Measurements from ENCODE around the gene NCOA7. TPM values are rescaled to one million over a fixed set of nuclear protein-coding genes. Genes with fewer than 3 reads are reported as not detected.

The NCOA7 gene
- total RNA-seq, 1 donor from 2014 or later = 33.4 TPM

DNA sequence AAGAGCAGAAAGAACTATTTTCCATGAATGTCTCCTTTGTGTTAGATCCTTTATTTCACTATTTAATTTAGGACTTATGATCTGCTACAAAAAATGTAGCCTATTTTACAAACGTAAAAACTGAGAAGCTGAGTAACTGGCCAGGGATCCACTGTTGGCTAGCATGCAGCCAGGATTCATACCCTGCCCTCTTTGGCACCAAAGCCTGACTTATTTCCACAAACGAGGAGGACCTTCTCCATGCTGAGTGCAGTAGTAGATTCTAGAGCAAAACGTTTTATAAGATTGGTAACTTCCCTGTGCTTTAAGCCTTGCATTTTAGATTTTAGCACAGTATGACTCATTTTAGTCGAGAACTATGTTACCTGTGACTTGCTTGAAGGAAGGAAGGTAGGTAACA is 74.3 kb downstream of the NCOA7 start:
- ChIA-PET CTCF (no interaction called here), POLR2A (no interaction called here)
- intact Hi-C loops (cut with micrococcal nuclease) = no loop called here
- Mint-ChIP-seq H3K27ac (no peak overlapping the region), H3K4me3 (no peak overlapping the region), H3K9me3 (no peaks in the 10 kb centered on the region), H3K4me1 (no peaks in the 10 kb centered on the region), H3K36me3 (ENCODE audit: low read depth) (peaks cover 12% of the 10 kb centered on the region), H3K27me3 (no peaks in the 10 kb centered on the region)
- TF ChIP-seq, protein P1, sequence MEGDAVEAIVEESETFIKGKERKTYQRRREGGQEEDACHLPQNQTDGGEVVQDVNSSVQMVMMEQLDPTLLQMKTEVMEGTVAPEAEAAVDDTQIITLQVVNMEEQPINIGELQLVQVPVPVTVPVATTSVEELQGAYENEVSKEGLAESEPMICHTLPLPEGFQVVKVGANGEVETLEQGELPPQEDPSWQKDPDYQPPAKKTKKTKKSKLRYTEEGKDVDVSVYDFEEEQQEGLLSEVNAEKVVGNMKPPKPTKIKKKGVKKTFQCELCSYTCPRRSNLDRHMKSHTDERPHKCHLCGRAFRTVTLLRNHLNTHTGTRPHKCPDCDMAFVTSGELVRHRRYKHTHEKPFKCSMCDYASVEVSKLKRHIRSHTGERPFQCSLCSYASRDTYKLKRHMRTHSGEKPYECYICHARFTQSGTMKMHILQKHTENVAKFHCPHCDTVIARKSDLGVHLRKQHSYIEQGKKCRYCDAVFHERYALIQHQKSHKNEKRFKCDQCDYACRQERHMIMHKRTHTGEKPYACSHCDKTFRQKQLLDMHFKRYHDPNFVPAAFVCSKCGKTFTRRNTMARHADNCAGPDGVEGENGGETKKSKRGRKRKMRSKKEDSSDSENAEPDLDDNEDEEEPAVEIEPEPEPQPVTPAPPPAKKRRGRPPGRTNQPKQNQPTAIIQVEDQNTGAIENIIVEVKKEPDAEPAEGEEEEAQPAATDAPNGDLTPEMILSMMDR (IDR thresholded peaks at IDR 0.05) = no peak
- no peak for ATAC-seq (ENCODE audit: low read depth)
- DNase-seq = no peak

DNA sequence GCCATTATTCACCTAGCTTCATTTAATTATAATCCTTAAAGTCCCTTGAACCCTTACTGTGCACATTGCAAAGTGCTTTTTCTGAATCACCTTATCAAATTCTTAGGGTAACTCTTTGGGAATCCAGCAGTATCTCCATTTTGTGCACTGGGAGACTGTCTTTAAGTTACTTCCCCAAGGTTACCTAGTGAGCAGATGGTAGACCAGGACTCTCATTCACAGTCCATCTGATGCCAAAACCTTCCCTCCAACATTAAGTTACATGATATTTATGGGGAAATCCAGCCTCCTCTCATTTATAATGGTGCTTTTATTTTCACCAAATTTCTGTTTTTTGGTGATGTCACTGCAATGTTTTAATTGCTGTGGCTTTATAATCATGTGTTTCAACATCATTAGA is 75.7 kb downstream of the NCOA7 start:
- ChIA-PET CTCF (no interaction called here), POLR2A (no interaction called here)
- intact Hi-C loops (cut with micrococcal nuclease) = no loop called here
- H3K27ac Mint-ChIP-seq = no peak overlapping the region
- ATAC-seq (ENCODE audit: low read depth) (no peak), DNase-seq (no peak)
- H3K27me3 Mint-ChIP-seq = no peaks in the 10 kb centered on the region
- H3K4me3 Mint-ChIP-seq = no peak overlapping the region
- no peaks in the 10 kb centered on the region for H3K4me1 Mint-ChIP-seq
- peaks cover 15% of the 10 kb centered on the region for H3K36me3 Mint-ChIP-seq (ENCODE audit: low read depth)
- TF ChIP-seq, protein P1 (IDR thresholded peaks at IDR 0.05) = no peak
- H3K9me3 Mint-ChIP-seq = no peaks in the 10 kb centered on the region

DNA sequence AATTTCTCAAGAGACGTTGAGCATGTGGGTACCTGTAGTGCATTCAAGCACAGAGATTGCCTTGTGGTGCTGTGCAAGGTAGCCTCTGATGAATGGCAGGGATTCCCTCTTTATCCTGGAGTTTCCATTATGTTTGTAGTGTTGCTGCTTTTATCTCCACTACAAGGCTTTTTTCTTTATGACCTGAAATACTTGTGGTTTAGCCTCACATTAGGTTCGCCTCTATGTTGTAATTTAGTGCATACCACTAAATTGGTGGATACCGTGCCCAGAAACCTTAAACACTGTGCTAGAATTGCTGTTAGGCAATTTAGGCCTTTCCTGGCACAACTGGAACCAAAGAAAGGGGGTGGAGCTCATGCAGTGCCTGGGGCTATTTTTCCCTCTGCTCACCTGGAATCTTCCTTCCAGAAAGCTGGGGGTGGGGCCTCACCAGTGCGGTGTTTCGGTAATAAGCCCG is 76.8 kb downstream of the NCOA7 start:
- Mint-ChIP-seq H3K27me3 (no peaks in the 10 kb centered on the region), H3K36me3 (ENCODE audit: low read depth) (peaks cover 10% of the 10 kb centered on the region), H3K4me3 (no peak overlapping the region), H3K27ac (no peak overlapping the region), H3K4me1 (no peaks in the 10 kb centered on the region), H3K9me3 (no peaks in the 10 kb centered on the region)
- intact Hi-C loops (cut with micrococcal nuclease) = no loop called here
- POLR2A ChIA-PET = no interaction called here
- CTCF ChIA-PET = interaction anchor here (0.6 kb wide), 1 partner anchor 61 kb away, joined by 3 read pairs; no protein-coding TSS in a partner anchor
- DNase-seq (no peak), ATAC-seq (ENCODE audit: low read depth) (no peak)
- TF ChIP-seq, protein P1 (IDR thresholded peaks at IDR 0.05) = no peak

DNA sequence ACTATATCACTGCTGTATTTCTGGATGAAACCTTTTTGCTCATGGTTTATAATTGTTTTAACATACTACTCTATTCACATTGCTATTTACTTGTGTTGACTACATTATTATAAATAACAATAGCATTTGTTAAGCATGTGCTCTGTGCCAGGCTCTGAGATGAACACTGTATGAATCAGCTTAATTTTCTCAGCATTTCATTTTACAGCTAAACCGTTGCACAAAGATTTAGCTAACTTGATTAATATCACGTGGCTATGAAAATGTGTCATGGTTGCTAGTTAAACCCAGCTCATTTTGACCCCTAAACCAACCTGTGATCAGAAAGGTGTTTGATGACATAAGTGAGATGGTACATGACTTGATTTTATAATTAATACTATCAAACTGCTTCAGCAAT is 77.5 kb downstream of the NCOA7 start:
- ATAC-seq (ENCODE audit: low read depth) (no peak), DNase-seq (no peak)
- Mint-ChIP-seq H3K27ac (no peak overlapping the region), H3K4me1 (no peaks in the 10 kb centered on the region), H3K27me3 (no peaks in the 10 kb centered on the region), H3K4me3 (no peak overlapping the region), H3K9me3 (no peaks in the 10 kb centered on the region), H3K36me3 (ENCODE audit: low read depth) (peaks cover 10% of the 10 kb centered on the region)
- CTCF ChIA-PET = interaction anchor here (0.6 to 0.8 kb wide), 2 partner anchors 10 to 61 kb away, joined by 3 read pairs; no protein-coding TSS in a partner anchor
- TF ChIP-seq, protein P1 (IDR thresholded peaks at IDR 0.05) = no peak
- intact Hi-C loops (cut with micrococcal nuclease) = no loop called here
- POLR2A ChIA-PET = no interaction called here

DNA sequence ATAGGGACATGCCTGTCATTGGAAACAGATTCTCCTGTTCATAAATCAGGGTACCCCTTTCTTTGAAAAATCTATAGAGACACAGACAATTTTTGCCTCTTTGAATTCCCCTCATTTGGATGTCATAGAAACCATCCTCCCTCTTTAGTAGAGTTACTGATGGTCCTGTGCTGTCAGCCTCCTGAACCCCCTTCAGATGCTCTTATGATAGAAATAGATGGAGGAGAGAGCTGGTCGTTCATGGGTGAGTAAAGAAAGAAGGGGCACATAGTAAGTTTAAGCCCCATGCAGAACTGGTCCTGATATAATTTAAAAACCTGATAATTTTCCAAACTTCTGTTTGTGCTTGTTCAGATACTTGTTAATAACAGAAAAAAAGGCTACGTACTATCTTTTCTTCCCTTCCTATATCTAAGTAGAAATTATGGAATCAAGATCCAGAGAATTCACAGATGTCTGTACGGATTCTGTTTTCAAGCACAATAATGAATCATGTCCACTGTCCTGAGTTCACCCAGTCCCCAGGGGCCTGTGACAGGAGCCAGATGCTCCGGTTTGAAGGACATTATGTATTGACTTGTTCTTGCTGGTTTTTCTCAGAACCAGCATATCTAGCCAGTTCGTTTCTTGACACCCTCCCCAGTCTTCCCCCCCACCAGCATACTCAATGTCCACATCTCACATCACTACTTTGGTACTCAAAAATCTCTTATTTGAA is 78.1 kb downstream of the NCOA7 start:
- H3K4me3 Mint-ChIP-seq = no peak overlapping the region
- no peak for ATAC-seq (ENCODE audit: low read depth)
- ChIA-PET POLR2A (no interaction called here), CTCF (interaction anchor here (0.8 kb wide), 1 partner anchor 11 kb away, joined by 3 read pairs; no protein-coding TSS in a partner anchor)
- TF ChIP-seq, protein P1 (IDR thresholded peaks at IDR 0.05) = no peak
- no peak for DNase-seq
- peaks cover 10% of the 10 kb centered on the region for H3K36me3 Mint-ChIP-seq (ENCODE audit: low read depth)
- no peaks in the 10 kb centered on the region for H3K4me1 Mint-ChIP-seq
- intact Hi-C loops (cut with micrococcal nuclease) = no loop called here
- H3K9me3 Mint-ChIP-seq = no peaks in the 10 kb centered on the region
- H3K27me3 Mint-ChIP-seq = no peaks in the 10 kb centered on the region
- no peak overlapping the region for H3K27ac Mint-ChIP-seq

All from activated B cell treated with CpG ODN at 0.5 μM for 24 hours (primary cell).